GM12875 (cell line): ENCODE results near the gene IL6.
"Not testable (repeated sequence)": the region's sequence is repeated elsewhere in the genome, so short reads cannot be mapped to it uniquely, and the experiment has no call there.

Experiments used
- H3K4me3 ChIP-seq: one replicate; pipeline ENCODE4 v1.5.1; 2011; ENCODE audit warnings: low read depth, low read length, control low read depth
- CTCF ChIP-seq: IDR thresholded peaks from 2 replicates; pipeline ENCODE4 v1.5.1; 2011; ENCODE audit warnings: low read depth, mild to moderate bottlenecking, control low read depth, inconsistent platforms, low read length, moderate library complexity, borderline replicate concordance; ENCODE audit not compliant: insufficient read depth

IL6 gene

GRCh38 chr7:22697876-22698606, 29.0 kb upstream of the IL6 start:
- H3K4me3 ChIP-seq = no peak overlapping the region

GRCh38 chr7:22698767-22699166, 28.2 kb upstream of the IL6 start:
- TF ChIP-seq CTCF = no peak
- no peak overlapping the region for H3K4me3 ChIP-seq

More at GRCh38 chr7:22697876-22698606, 29.0 kb upstream of the IL6 start:
- no peak for TF ChIP-seq CTCF

GRCh38 chr7:22700559-22701002, 26.4 kb upstream of the IL6 start:
- H3K4me3 ChIP-seq = no peak overlapping the region
- no peak for TF ChIP-seq CTCF

GRCh38 chr7:22702516-22702915, 24.5 kb upstream of the IL6 start:
- H3K4me3 ChIP-seq = no peak overlapping the region
- no peak for TF ChIP-seq CTCF

- H3K4me3 ChIP-seq = not testable (repeated sequence)
Measured at GRCh38 chr7:22703107-22703855, 23.7 kb upstream of the IL6 start.

GRCh38 chr7:22703978-22704610, 22.9 kb upstream of the IL6 start:
- H3K4me3 ChIP-seq = not testable (repeated sequence)

- H3K4me3 ChIP-seq = not testable (repeated sequence)
Measured at GRCh38 chr7:22704722-22705121, 22.3 kb upstream of the IL6 start.

GRCh38 chr7:22705874-22706273, 21.1 kb upstream of the IL6 start:
- not testable (repeated sequence) for H3K4me3 ChIP-seq

GRCh38 chr7:22707026-22707691, 19.8 kb upstream of the IL6 start:
- H3K4me3 ChIP-seq = not testable (repeated sequence)

- not testable (repeated sequence) for H3K4me3 ChIP-seq
Measured at GRCh38 chr7:22708214-22708613, 18.8 kb upstream of the IL6 start.

- H3K4me3 ChIP-seq = not testable (repeated sequence)
Measured at GRCh38 chr7:22708677-22709061, 18.3 kb upstream of the IL6 start.

- H3K4me3 ChIP-seq = not testable (repeated sequence)
Measured at GRCh38 chr7:22709062-22709829, 17.8 kb upstream of the IL6 start.
